Endodermal cell (in vitro differentiated cells): Measurements from ENCODE around the gene PLA2G4F. TPM values are rescaled to one million over a fixed set of nuclear protein-coding genes. Genes with fewer than 3 reads are reported as not detected.

ENCODE experiments used
- DNase-seq: peaks from one replicate; pipeline ENCODE4 v3.0.0-alpha.2; 2017
- H3K27ac ChIP-seq: 2 replicates; pipeline ENCODE4 v1.5.1; 2013; ENCODE audit warnings: mild to moderate bottlenecking, low read depth, low read length, moderate library complexity
- H3K27me3 ChIP-seq: 2 replicates; pipeline ENCODE4 v1.6.1; 2013; ENCODE audit warnings: mild to moderate bottlenecking, low read length, moderate library complexity; ENCODE audit not compliant: insufficient read depth, control insufficient read depth, poor library complexity, severe bottlenecking
- H3K36me3 ChIP-seq: 2 replicates; pipeline ENCODE4 v1.7.0; 2013; ENCODE audit warnings: mild to moderate bottlenecking, low read length, moderate library complexity; ENCODE audit not compliant: control insufficient read depth, insufficient read depth
- H3K4me1 ChIP-seq: one replicate; pipeline ENCODE4 v1.7.0; 2013; ENCODE audit warnings: low read length; ENCODE audit not compliant: control insufficient read depth, insufficient read depth
- H3K4me3 ChIP-seq: 2 replicates; pipeline ENCODE4 v1.5.1; 2013; ENCODE audit warnings: mild to moderate bottlenecking, low read length, moderate library complexity
- H3K9ac ChIP-seq: 2 replicates; pipeline ENCODE4 v1.6.1; 2013; ENCODE audit warnings: mild to moderate bottlenecking, low read length, moderate library complexity; ENCODE audit not compliant: poor library complexity, severe bottlenecking; ENCODE audit errors: extremely low read depth
- H3K9me3 ChIP-seq: 2 replicates; pipeline ENCODE4 v1.6.1; 2013; ENCODE audit warnings: mild to moderate bottlenecking, low read length, moderate library complexity; ENCODE audit not compliant: control insufficient read depth
- H3K27ac Mint-ChIP-seq: 2 replicates; pipeline ENCODE4 v1.8.0; 2020; ENCODE audit warnings: mixed read lengths
- H3K27me3 Mint-ChIP-seq: 2 replicates; pipeline ENCODE4 v1.8.0; 2021; ENCODE audit warnings: mild to moderate bottlenecking, mixed read lengths; ENCODE audit not compliant: insufficient read depth
- H3K36me3 Mint-ChIP-seq: 2 replicates; pipeline ENCODE4 v1.8.0; 2020; ENCODE audit warnings: low read depth, mixed read lengths
- H3K4me1 Mint-ChIP-seq: 2 replicates; pipeline ENCODE4 v1.8.0; 2020; ENCODE audit warnings: mixed read lengths
- H3K4me3 Mint-ChIP-seq: 2 replicates; pipeline ENCODE4 v1.8.0; 2020; ENCODE audit warnings: mild to moderate bottlenecking, moderate library complexity, mixed read lengths
- H3K9me3 Mint-ChIP-seq: 2 replicates; pipeline ENCODE4 v1.8.0; 2020; ENCODE audit warnings: mild to moderate bottlenecking, mixed read lengths
- CTCF ChIP-seq: fragments of 200-600 bp; sonication (generic); conservative IDR thresholded peaks from 2 replicates; pipeline ENCODE4 v1.5.0; 2021; ENCODE audit warnings: antibody characterized with exemption, mild to moderate bottlenecking
- WGBS, 2 experiments: methylation state at CpG; one replicate each; pipeline versions ENCODE4 v1.1.5 to v1.1.7; 2013; ENCODE audit warnings: missing lambda C conversion rate in 2 of 2, mixed read lengths in 1 of 2; ENCODE audit not compliant: insufficient coverage in 1 of 2, insufficient read length in 1 of 2; 5-methylcytosine and 5-hydroxymethylcytosine counted together
- total RNA-seq, 2 donors: library from RNA; stranded (reverse); fragmentation: NEBNext Ultra II Directional in 1 of 2; extraction: Animal tissue kit (Norgen Biotek cat#: 25700) in 1 of 2; gene quantifications; 2 replicates in 1 of 2; 3 replicates in 1 of 2; pipeline ENCODE4 v1.2.1, GENCODE V29; 2021

PLA2G4F gene
- total RNA-seq, 2 donors from 2014 or later: 0.22 TPM; not detected in 1

- H3K4me1 Mint-ChIP-seq: no peaks in the 10 kb centered on the region
- H3K9me3 Mint-ChIP-seq: no peaks in the 10 kb centered on the region
- H3K36me3 Mint-ChIP-seq: no peaks in the 10 kb centered on the region
- H3K9ac ChIP-seq: no peak overlapping the region
- TF ChIP-seq CTCF: no peak
- no peaks in the 10 kb centered on the region for H3K27me3 Mint-ChIP-seq
- 77 to 82% methylated on average over 6 to 8 of the region's 8 CpGs for WGBS, 2 experiments
- no peaks in the 10 kb centered on the region for H3K9me3 ChIP-seq
- no peak overlapping the region for H3K27ac Mint-ChIP-seq
- H3K4me3 Mint-ChIP-seq: no peak overlapping the region
- H3K36me3 ChIP-seq: no peaks in the 10 kb centered on the region
- no peak overlapping the region for H3K4me3 ChIP-seq
- H3K4me1 ChIP-seq: no peaks in the 10 kb centered on the region
- DNase-seq: no peak
- H3K27me3 ChIP-seq: no peaks in the 10 kb centered on the region
- H3K27ac ChIP-seq: no peak overlapping the region
These were observed 26.0 kb downstream of the PLA2G4F start for GRCh38 chr15:42130246-42130986.

GRCh38 chr15:42129364-42129763 is 27.1 kb downstream of the PLA2G4F start:
- Histone ChIP-seq H3K4me3 (no peak overlapping the region), H3K27me3 (no peaks in the 10 kb centered on the region), H3K9me3 (no peaks in the 10 kb centered on the region), H3K27ac (no peak overlapping the region), H3K9ac (no peak overlapping the region), H3K36me3 (no peaks in the 10 kb centered on the region), H3K4me1 (no peaks in the 10 kb centered on the region)
- Mint-ChIP-seq H3K27me3 (no peaks in the 10 kb centered on the region), H3K27ac (no peak overlapping the region), H3K4me3 (no peak overlapping the region), H3K36me3 (no peaks in the 10 kb centered on the region), H3K4me1 (no peaks in the 10 kb centered on the region), H3K9me3 (no peaks in the 10 kb centered on the region)
- no peak for DNase-seq
- WGBS, 2 experiments: 92 to 93% methylated on average over 2 of the region's 2 CpGs
- TF ChIP-seq CTCF: no peak

GRCh38 chr15:42128476-42128875 is 28.0 kb downstream of the PLA2G4F start:
- no peak overlapping the region for H3K27ac Mint-ChIP-seq
- no peak for TF ChIP-seq CTCF
- no peak overlapping the region for H3K9ac ChIP-seq
- H3K27me3 Mint-ChIP-seq: no peaks in the 10 kb centered on the region
- DNase-seq: no peak
- H3K4me1 ChIP-seq: no peaks in the 10 kb centered on the region
- 87% methylated on average over 6 of the region's 6 CpGs; no CpG with 5 or more reads in 1 of the 2 experiments for WGBS, 2 experiments
- H3K9me3 Mint-ChIP-seq: no peaks in the 10 kb centered on the region
- no peaks in the 10 kb centered on the region for H3K4me1 Mint-ChIP-seq
- H3K4me3 ChIP-seq: no peak overlapping the region
- H3K27ac ChIP-seq: no peak overlapping the region
- H3K9me3 ChIP-seq: no peaks in the 10 kb centered on the region
- no peaks in the 10 kb centered on the region for H3K36me3 ChIP-seq
- H3K27me3 ChIP-seq: no peaks in the 10 kb centered on the region
- no peak overlapping the region for H3K4me3 Mint-ChIP-seq
- H3K36me3 Mint-ChIP-seq: no peaks in the 10 kb centered on the region
